ENCODE results near the gene FAM193B. TPM values are rescaled to one million over a fixed set of nuclear protein-coding genes. Genes with fewer than 3 reads are reported as not detected.

The FAM193B gene
- total and polyA plus RNA-seq, 9 of the 15 experiments (the other 6 are each of a cell fraction or from before 2014, with no cell fraction given), result 4.4 to 76.4 (median 37.3) TPM

DNA sequence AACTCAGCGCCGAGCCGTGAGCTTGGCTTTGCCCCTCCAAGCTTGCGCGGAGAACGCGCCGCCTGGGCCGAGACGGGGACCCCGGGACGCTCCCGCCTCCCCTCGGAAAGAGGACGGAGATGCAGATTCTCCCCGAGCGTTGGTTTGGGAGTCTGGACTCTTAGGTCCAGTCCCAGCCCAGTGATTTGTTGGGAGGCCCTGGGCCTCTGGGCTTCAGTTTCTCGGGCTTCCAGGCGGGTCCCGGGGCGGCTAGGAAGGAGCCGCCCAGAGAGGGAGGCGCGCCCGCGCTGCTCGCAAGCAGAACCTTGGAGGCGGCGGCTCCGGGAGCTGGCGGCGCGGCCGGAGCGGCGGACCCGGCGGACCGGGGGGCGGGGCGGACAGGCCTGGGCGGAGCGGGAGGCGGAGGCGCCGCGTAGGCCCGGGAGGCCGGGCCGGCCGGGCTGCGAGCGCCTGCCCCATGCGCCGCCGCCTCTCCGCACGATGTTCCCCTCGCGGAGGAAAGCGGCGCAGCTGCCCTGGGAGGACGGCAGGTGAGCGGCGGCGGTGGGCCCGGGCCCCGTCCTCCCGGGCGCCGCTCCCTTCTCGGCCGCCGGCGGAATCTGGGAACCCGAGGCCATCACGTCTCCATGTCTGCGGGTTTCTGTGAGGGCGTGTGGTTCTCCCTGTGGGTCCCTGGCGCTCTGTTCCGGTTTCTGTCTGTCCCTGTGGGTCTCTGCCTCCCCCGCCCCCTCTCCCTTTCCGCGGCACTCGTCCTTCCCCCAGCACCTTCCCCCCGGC lies 45.6 kb upstream of the FAM193B start, which contains the start of gene B4GALT7 (continued):
- TF ChIP-seq, protein P1, sequence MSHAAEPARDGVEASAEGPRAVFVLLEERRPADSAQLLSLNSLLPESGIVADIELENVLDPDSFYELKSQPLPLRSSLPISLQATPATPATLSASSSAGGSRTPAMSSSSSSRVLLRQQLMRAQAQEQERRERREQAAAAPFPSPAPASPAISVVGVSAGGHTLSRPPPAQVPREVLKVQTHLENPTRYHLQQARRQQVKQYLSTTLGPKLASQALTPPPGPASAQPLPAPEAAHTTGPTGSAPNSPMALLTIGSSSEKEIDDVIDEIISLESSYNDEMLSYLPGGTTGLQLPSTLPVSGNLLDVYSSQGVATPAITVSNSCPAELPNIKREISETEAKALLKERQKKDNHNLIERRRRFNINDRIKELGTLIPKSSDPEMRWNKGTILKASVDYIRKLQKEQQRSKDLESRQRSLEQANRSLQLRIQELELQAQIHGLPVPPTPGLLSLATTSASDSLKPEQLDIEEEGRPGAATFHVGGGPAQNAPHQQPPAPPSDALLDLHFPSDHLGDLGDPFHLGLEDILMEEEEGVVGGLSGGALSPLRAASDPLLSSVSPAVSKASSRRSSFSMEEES (CRISPR knock-in tag; IDR thresholded peaks at IDR 0.05), result no peak
- TF ChIP-seq WHSC1 (IDR thresholded peaks at IDR 0.05; ENCODE audit: low read length), result no peak
- no peak for TF ChIP-seq SREBF2 (CRISPR knock-in tag; IDR thresholded peaks at IDR 0.05)
- no peak for TF ChIP-seq ZNF146 (CRISPR knock-in tag; IDR thresholded peaks at IDR 0.05; ENCODE audit: unreplicated experiment)
- no peak for TF ChIP-seq ZNF57 (CRISPR knock-in tag; IDR thresholded peaks at IDR 0.05)
- TF ChIP-seq ZNF507 (tag; conservative IDR thresholded peaks at IDR 0.05), result no peak
- TF ChIP-seq, protein P2, sequence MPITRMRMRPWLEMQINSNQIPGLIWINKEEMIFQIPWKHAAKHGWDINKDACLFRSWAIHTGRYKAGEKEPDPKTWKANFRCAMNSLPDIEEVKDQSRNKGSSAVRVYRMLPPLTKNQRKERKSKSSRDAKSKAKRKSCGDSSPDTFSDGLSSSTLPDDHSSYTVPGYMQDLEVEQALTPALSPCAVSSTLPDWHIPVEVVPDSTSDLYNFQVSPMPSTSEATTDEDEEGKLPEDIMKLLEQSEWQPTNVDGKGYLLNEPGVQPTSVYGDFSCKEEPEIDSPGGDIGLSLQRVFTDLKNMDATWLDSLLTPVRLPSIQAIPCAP (CRISPR knock-in tag; IDR thresholded peaks at IDR 0.05; ENCODE audit: borderline replicate concordance), result no peak
- TF ChIP-seq, protein P3, sequence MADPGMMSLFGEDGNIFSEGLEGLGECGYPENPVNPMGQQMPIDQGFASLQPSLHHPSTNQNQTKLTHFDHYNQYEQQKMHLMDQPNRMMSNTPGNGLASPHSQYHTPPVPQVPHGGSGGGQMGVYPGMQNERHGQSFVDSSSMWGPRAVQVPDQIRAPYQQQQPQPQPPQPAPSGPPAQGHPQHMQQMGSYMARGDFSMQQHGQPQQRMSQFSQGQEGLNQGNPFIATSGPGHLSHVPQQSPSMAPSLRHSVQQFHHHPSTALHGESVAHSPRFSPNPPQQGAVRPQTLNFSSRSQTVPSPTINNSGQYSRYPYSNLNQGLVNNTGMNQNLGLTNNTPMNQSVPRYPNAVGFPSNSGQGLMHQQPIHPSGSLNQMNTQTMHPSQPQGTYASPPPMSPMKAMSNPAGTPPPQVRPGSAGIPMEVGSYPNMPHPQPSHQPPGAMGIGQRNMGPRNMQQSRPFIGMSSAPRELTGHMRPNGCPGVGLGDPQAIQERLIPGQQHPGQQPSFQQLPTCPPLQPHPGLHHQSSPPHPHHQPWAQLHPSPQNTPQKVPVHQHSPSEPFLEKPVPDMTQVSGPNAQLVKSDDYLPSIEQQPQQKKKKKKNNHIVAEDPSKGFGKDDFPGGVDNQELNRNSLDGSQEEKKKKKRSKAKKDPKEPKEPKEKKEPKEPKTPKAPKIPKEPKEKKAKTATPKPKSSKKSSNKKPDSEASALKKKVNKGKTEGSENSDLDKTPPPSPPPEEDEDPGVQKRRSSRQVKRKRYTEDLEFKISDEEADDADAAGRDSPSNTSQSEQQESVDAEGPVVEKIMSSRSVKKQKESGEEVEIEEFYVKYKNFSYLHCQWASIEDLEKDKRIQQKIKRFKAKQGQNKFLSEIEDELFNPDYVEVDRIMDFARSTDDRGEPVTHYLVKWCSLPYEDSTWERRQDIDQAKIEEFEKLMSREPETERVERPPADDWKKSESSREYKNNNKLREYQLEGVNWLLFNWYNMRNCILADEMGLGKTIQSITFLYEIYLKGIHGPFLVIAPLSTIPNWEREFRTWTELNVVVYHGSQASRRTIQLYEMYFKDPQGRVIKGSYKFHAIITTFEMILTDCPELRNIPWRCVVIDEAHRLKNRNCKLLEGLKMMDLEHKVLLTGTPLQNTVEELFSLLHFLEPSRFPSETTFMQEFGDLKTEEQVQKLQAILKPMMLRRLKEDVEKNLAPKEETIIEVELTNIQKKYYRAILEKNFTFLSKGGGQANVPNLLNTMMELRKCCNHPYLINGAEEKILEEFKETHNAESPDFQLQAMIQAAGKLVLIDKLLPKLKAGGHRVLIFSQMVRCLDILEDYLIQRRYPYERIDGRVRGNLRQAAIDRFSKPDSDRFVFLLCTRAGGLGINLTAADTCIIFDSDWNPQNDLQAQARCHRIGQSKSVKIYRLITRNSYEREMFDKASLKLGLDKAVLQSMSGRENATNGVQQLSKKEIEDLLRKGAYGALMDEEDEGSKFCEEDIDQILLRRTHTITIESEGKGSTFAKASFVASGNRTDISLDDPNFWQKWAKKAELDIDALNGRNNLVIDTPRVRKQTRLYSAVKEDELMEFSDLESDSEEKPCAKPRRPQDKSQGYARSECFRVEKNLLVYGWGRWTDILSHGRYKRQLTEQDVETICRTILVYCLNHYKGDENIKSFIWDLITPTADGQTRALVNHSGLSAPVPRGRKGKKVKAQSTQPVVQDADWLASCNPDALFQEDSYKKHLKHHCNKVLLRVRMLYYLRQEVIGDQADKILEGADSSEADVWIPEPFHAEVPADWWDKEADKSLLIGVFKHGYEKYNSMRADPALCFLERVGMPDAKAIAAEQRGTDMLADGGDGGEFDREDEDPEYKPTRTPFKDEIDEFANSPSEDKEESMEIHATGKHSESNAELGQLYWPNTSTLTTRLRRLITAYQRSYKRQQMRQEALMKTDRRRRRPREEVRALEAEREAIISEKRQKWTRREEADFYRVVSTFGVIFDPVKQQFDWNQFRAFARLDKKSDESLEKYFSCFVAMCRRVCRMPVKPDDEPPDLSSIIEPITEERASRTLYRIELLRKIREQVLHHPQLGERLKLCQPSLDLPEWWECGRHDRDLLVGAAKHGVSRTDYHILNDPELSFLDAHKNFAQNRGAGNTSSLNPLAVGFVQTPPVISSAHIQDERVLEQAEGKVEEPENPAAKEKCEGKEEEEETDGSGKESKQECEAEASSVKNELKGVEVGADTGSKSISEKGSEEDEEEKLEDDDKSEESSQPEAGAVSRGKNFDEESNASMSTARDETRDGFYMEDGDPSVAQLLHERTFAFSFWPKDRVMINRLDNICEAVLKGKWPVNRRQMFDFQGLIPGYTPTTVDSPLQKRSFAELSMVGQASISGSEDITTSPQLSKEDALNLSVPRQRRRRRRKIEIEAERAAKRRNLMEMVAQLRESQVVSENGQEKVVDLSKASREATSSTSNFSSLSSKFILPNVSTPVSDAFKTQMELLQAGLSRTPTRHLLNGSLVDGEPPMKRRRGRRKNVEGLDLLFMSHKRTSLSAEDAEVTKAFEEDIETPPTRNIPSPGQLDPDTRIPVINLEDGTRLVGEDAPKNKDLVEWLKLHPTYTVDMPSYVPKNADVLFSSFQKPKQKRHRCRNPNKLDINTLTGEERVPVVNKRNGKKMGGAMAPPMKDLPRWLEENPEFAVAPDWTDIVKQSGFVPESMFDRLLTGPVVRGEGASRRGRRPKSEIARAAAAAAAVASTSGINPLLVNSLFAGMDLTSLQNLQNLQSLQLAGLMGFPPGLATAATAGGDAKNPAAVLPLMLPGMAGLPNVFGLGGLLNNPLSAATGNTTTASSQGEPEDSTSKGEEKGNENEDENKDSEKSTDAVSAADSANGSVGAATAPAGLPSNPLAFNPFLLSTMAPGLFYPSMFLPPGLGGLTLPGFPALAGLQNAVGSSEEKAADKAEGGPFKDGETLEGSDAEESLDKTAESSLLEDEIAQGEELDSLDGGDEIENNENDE (IDR thresholded peaks at IDR 0.05; ENCODE audit: low read depth, low read length), result no peak

All from K562 (cell line).